H1 (cell line): ENCODE data around the gene RDH12. TPM values are rescaled to one million over a fixed set of nuclear protein-coding genes. Genes with fewer than 3 reads are reported as not detected.

Source experiments
- CTCF ChIA-PET: fragments of 300-600 bp; sonication (Branson Sonifier 250); formaldehyde crosslinking; loops from one replicate; lab custom pipeline; 2021; ENCODE audit not compliant: partially characterized antibody; lab: Charles Lee
- POLR2A ChIA-PET: fragments of 300-600 bp; sonication (Branson Sonifier 250); formaldehyde crosslinking; loops from one replicate; lab custom pipeline; 2021; ENCODE audit warnings: inconsistent platforms; ENCODE audit not compliant: partially characterized antibody; lab: Charles Lee
- DNase-seq, 2 experiments: peaks; one replicate each; pipeline versions ENCODE4 v3.0.0 to v3.0.0-alpha.2; 2010 to 2022; ENCODE audit warnings: low spot score in 2 of 2, low read depth in 1 of 2, mixed read lengths in 1 of 2
- FAIRE-seq: peaks from 2 replicates; lab custom pipeline; 2011; peaks lifted over from hg19 to GRCh38; lab: Jason Lieb, UNC
- H2AFZ ChIP-seq: 2 replicates; pipeline ENCODE4 v1.8.1; 2012; ENCODE audit warnings: low read length, inconsistent platforms
- H2AK5ac ChIP-seq: 2 replicates; pipeline ENCODE4 v1.6.1; 2013; ENCODE audit warnings: low read depth, low read length
- H2BK120ac ChIP-seq: replicated peaks from 2 replicates; pipeline ENCODE3; 2013; ENCODE audit warnings: low read depth, low read length, inconsistent platforms
- H2BK12ac ChIP-seq: 2 replicates; pipeline ENCODE4 v1.6.1; 2013; ENCODE audit warnings: low read depth, low read length
- H2BK15ac ChIP-seq: 2 replicates; pipeline ENCODE4 v1.6.1; 2013; ENCODE audit warnings: low read length
- H2BK20ac ChIP-seq: 2 replicates; pipeline ENCODE4 v1.6.1; 2013; ENCODE audit warnings: low read length
- H2BK5ac ChIP-seq: 2 replicates; pipeline ENCODE4 v1.6.1; 2013; ENCODE audit warnings: low read depth, low read length
- H3K14ac ChIP-seq: 2 replicates; pipeline ENCODE4 v1.6.1; 2013; ENCODE audit warnings: inconsistent platforms; ENCODE audit not compliant: insufficient read length
- H3K18ac ChIP-seq: 2 replicates; pipeline ENCODE4 v1.6.1; 2013; ENCODE audit warnings: low read length; ENCODE audit errors: extremely low read depth
- H3K23ac ChIP-seq: 2 replicates; pipeline ENCODE4 v1.6.1; 2013; ENCODE audit warnings: inconsistent platforms; ENCODE audit not compliant: insufficient read length
- H3K23me2 ChIP-seq: 2 replicates; pipeline ENCODE4 v1.6.1; 2013; ENCODE audit warnings: low read depth, low read length
- H3K27ac ChIP-seq: 2 replicates; pipeline ENCODE4 v1.6.1; 2011; ENCODE audit warnings: low read depth, low read length, inconsistent platforms
- H3K27me3 ChIP-seq, 4 experiments: replicated peaks in 1 of 4; 1 replicate in 1 of 4; 2 replicates in 3 of 4; pipeline versions ENCODE4 v1.6.1 to v1.8.1; 2011 to 2013; ENCODE audit warnings: low read length in 3 of 4, mild to moderate bottlenecking in 3 of 4, inconsistent platforms in 2 of 4, mixed read lengths in 2 of 4, moderate library complexity in 1 of 4; ENCODE audit not compliant: control insufficient read depth in 3 of 4, insufficient read depth in 3 of 4; ENCODE audit errors: extremely low read depth in 1 of 4
- H3K36me3 ChIP-seq, 4 experiments: 2 replicates each; pipeline versions ENCODE4 v1.6.1 to v1.8.1; 2011 to 2013; ENCODE audit warnings: mild to moderate bottlenecking in 4 of 4, low read length in 3 of 4, moderate library complexity in 2 of 4, control low read depth in 1 of 4, inconsistent platforms in 1 of 4; ENCODE audit not compliant: insufficient read depth in 4 of 4, control insufficient read depth in 2 of 4
- H3K4ac ChIP-seq: replicated peaks from 2 replicates; pipeline ENCODE3; 2013; ENCODE audit warnings: low read length, low read depth, mixed read lengths, inconsistent platforms; ENCODE audit not compliant: insufficient read length
- H3K4me1 ChIP-seq, 4 experiments: replicated peaks in 1 of 4; 1 replicate in 1 of 4; 2 replicates in 3 of 4; pipeline versions ENCODE4 v1.6.1 to v1.8.1; 2011 to 2013; ENCODE audit warnings: low read length in 3 of 4, inconsistent platforms in 2 of 4, mixed read lengths in 1 of 4; ENCODE audit not compliant: insufficient read depth in 4 of 4, control insufficient read depth in 3 of 4
- H3K4me2 ChIP-seq, 2 experiments: 2 replicates each; pipeline versions ENCODE4 v1.6.1 to v1.8.1; 2011 to 2013; ENCODE audit warnings: low read depth in 2 of 2, low read length in 2 of 2, control low read depth in 1 of 2, inconsistent platforms in 1 of 2, mild to moderate bottlenecking in 1 of 2; ENCODE audit not compliant: insufficient read depth in 1 of 2
- H3K4me3 ChIP-seq, 4 experiments: fragments of 200-600, 300-600 bp in 1 of 4; sonication (generic), shearing (Covaris generic), sonication (Bioruptor Twin) in 1 of 4; 2 replicates each; pipeline versions ENCODE4 v1.5.1 to v1.8.1; 2011 to 2016; ENCODE audit warnings: low read length in 4 of 4, low read depth in 3 of 4, control low read depth in 2 of 4, inconsistent platforms in 2 of 4, mild to moderate bottlenecking in 2 of 4, mixed read lengths in 1 of 4, moderate library complexity in 1 of 4; ENCODE audit not compliant: insufficient read depth in 2 of 4; ENCODE audit errors: extremely low read depth in 1 of 4
- H3K56ac ChIP-seq: replicated peaks from 2 replicates; pipeline ENCODE3; 2013; ENCODE audit warnings: low read depth, mild to moderate bottlenecking, mixed read lengths, low read length, inconsistent platforms; ENCODE audit not compliant: insufficient read length
- H3K79me1 ChIP-seq: 2 replicates; pipeline ENCODE4 v1.6.1; 2013; ENCODE audit warnings: low read depth, low read length, control low read depth
- H3K79me2 ChIP-seq, 2 experiments: 2 replicates each; pipeline versions ENCODE4 v1.6.1 to v1.8.1; 2012 to 2013; ENCODE audit warnings: low read length in 2 of 2, mild to moderate bottlenecking in 2 of 2, inconsistent platforms in 1 of 2; ENCODE audit not compliant: insufficient read depth in 2 of 2, control insufficient read depth in 1 of 2
- H3K9ac ChIP-seq, 4 experiments: replicated peaks in 1 of 4; 1 replicate in 1 of 4; 2 replicates in 3 of 4; pipeline versions ENCODE4 v1.6.1 to v1.8.1; 2011 to 2013; ENCODE audit warnings: low read depth in 3 of 4, low read length in 3 of 4, control low read depth in 2 of 4, mild to moderate bottlenecking in 2 of 4, moderate library complexity in 2 of 4, inconsistent platforms in 1 of 4; ENCODE audit errors: extremely low read depth in 1 of 4
- H3K9me3 ChIP-seq, 2 experiments: 2 replicates each; pipeline versions ENCODE4 v1.6.1 to v1.8.1; 2012 to 2013; ENCODE audit warnings: mild to moderate bottlenecking in 2 of 2, moderate library complexity in 2 of 2, control low read depth in 1 of 2, inconsistent platforms in 1 of 2, low read depth in 1 of 2, low read length in 1 of 2, mixed read lengths in 1 of 2; ENCODE audit not compliant: insufficient read depth in 2 of 2
- H4K20me1 ChIP-seq, 2 experiments: replicated peaks in 1 of 2; 2 replicates each; pipeline versions ENCODE3 to v1.8.1; 2011 to 2013; ENCODE audit warnings: inconsistent platforms in 2 of 2, low read length in 2 of 2, mild to moderate bottlenecking in 1 of 2; ENCODE audit not compliant: insufficient read depth in 2 of 2, control insufficient read depth in 1 of 2
- H4K5ac ChIP-seq: 2 replicates; pipeline ENCODE4 v1.6.1; 2013; ENCODE audit warnings: low read length, low read depth, mixed read lengths, inconsistent platforms; ENCODE audit not compliant: insufficient read length
- H4K8ac ChIP-seq: 2 replicates; pipeline ENCODE4 v1.8.0; 2013; ENCODE audit warnings: mild to moderate bottlenecking, moderate library complexity, low read length, inconsistent platforms; ENCODE audit not compliant: insufficient read depth; ENCODE audit errors: extremely low read depth
- H4K91ac ChIP-seq: replicated peaks from 2 replicates; pipeline ENCODE3; 2013; ENCODE audit warnings: low read length, mixed read lengths, inconsistent platforms; ENCODE audit not compliant: insufficient read length
- BRCA1 ChIP-seq: IDR thresholded peaks from 2 replicates; pipeline ENCODE4 v1.6.1; 2012; ENCODE audit warnings: low read depth, low read length, improper control_type of control experiment
- CTBP2 ChIP-seq: IDR thresholded peaks from 2 replicates; pipeline ENCODE4 v1.7.0; 2011; ENCODE audit warnings: borderline replicate concordance, mild to moderate bottlenecking, moderate library complexity, mixed read lengths, low read length; ENCODE audit not compliant: insufficient read depth, insufficient read length
- GABPA ChIP-seq: IDR thresholded peaks from 2 replicates; pipeline ENCODE4 v1.6.1; 2011; ENCODE audit warnings: mild to moderate bottlenecking, low read length, moderate library complexity, borderline replicate concordance; ENCODE audit not compliant: insufficient read depth
- GTF2F1 ChIP-seq: IDR thresholded peaks from 2 replicates; pipeline ENCODE4 v1.6.1; 2012; ENCODE audit warnings: low read depth, low read length, improper control_type of control experiment, borderline replicate concordance
- KDM1A ChIP-seq: fragments of 200-600, 300-600 bp; sonication (generic); IDR thresholded peaks from 2 replicates; pipeline ENCODE4 v1.7.1; 2016; ENCODE audit warnings: mild to moderate bottlenecking, low read length, borderline replicate concordance
- NRF1 ChIP-seq: IDR thresholded peaks from 2 replicates; pipeline ENCODE4 v1.6.1; 2011; ENCODE audit warnings: mild to moderate bottlenecking, low read depth, low read length, improper control_type of control experiment
- PHF8 ChIP-seq: fragments of 200-600 bp; sonication (generic); conservative IDR thresholded peaks from 2 replicates; pipeline ENCODE4 v1.7.1; 2012; ENCODE audit warnings: low read depth, mild to moderate bottlenecking, inconsistent platforms, low read length, moderate library complexity
- POLR2AphosphoS5 ChIP-seq: IDR thresholded peaks from 2 replicates; pipeline ENCODE4 v1.6.1; 2011; ENCODE audit warnings: low read depth, low read length
- TEAD4 ChIP-seq: IDR thresholded peaks from 2 replicates; pipeline ENCODE4 v1.6.1; 2012; ENCODE audit warnings: low read depth, low read length, inconsistent platforms, mixed read lengths
- YY1 ChIP-seq: IDR thresholded peaks from 2 replicates; pipeline ENCODE4 v1.6.1; 2011; ENCODE audit warnings: low read depth, mild to moderate bottlenecking, low read length
- WGBS, 2 experiments: shearing (Covaris generic) in 1 of 2; methylation state at CpG; one replicate each; pipeline versions ENCODE4 v1.1.6 to v1.1.7; 2013 to 2015; ENCODE audit warnings: low lambda C conversion rate in 2 of 2, mixed read lengths in 2 of 2, inconsistent platforms in 1 of 2, low coverage in 1 of 2, missing lambda C conversion rate in 1 of 2; ENCODE audit not compliant: insufficient replicate concordance in 2 of 2, insufficient coverage in 1 of 2, insufficient read length in 1 of 2; ENCODE audit errors: extremely low coverage in 1 of 2, missing lambda C conversion rate in 1 of 2; 5-methylcytosine and 5-hydroxymethylcytosine counted together
- polyA plus RNA-seq, 7 experiments: library from polyadenylated mRNA; depleted of rRNA in 3 of 7; stranded (reverse) in 5 of 7; unstranded in 2 of 7; fragments of >200 nt in 5 of 7; fragments of 200-250 nt in 2 of 7; gene quantifications; 1 replicate in 5 of 7; 2 replicates in 1 of 7; 4 replicates in 1 of 7; pipeline versions ENCODE4 v1.2.1 to v1.2.3, GENCODE V29; 2011 to 2013; ENCODE audit warnings: missing spikeins in 2 of 7, mixed read lengths in 2 of 7
- total RNA-seq: library from RNA; stranded (reverse); fragmentation: NEBNext Ultra II Directional; extraction: Animal tissue kit (Norgen Biotek cat#: 25700); gene quantifications from 2 replicates; pipeline ENCODE4 v1.2.1, GENCODE V29; 2021

Gene RDH12
- total and polyA plus RNA-seq, 2 of the 8 experiments (the other 6 are each of a cell fraction or from before 2014, with no cell fraction given): 1.2 to 1.5 TPM

DNA sequence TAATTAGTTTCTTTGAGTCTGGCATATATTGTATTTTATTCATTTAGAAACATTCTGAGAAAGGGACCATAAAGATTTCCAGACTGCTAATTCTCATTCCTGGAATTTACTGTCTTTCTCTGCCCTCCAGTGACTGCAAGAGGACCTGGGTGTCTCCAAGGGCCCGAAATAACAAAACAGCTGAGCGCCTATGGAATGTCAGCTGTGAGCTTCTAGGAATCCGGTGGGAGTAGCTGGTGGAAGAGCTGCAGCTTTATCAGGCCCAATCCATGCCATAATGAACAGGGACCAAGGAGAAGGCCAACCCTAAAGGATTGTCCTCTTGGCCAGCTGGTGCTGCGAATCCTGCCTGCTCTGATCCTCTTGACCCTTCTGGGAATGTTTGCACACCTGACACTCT lies 31.9 kb downstream of the RDH12 start:
- Histone ChIP-seq H2BK12ac (no peak overlapping the region), H3K18ac (no peak overlapping the region), H2BK15ac (peak overlapping the region; percentile 8; the same call in 1 of the 2 replicates), H3K56ac (no peak overlapping the region), H2AFZ (no peak overlapping the region), H4K20me1 (no peaks in the 10 kb centered on the region), H3K9ac (no peak overlapping the region), H3K14ac (no peak overlapping the region), H4K91ac (no peak overlapping the region), H3K79me2 (no peaks in the 10 kb centered on the region), H2AK5ac (no peak overlapping the region), H2BK5ac (no peak overlapping the region), H2BK120ac (no peak overlapping the region), H3K36me3 (no peaks in the 10 kb centered on the region), H3K79me1 (no peaks in the 10 kb centered on the region), H4K8ac (peak overlapping the region; percentile 31; the same call in 1 of the 2 replicates), H3K27me3 (no peaks in the 10 kb centered on the region), H3K27ac (no peak overlapping the region), H4K5ac (no peak overlapping the region), H3K23me2 (no peaks in the 10 kb centered on the region), H2BK20ac (no peak overlapping the region), H3K4me2 (no peak overlapping the region), H3K4ac (no peak overlapping the region), H3K23ac (no peak overlapping the region)
- CTCF ChIA-PET: interaction anchor here (2.5 kb wide), 1 partner anchor 15 kb away, joined by 9 read pairs; no protein-coding TSS in a partner anchor
- WGBS, 2 experiments: 87% methylated on average over 4 of the region's 4 CpGs; no CpG with 5 or more reads in 1 of the 2 experiments
- DNase-seq: no peak
- no peak for FAIRE-seq
- TF ChIP-seq GTF2F1: no peak
- TF ChIP-seq PHF8: no peak
- TF ChIP-seq TEAD4: no peak
- no peak for TF ChIP-seq POLR2AphosphoS5
- no peak for TF ChIP-seq YY1
- no peak for TF ChIP-seq CTBP2
- TF ChIP-seq GABPA: no peak
- no peak for TF ChIP-seq KDM1A
- no peak for TF ChIP-seq NRF1
- no peak for TF ChIP-seq BRCA1
- TF ChIP-seq, all 59 proteins: peak for 0
- Histone ChIP-seq H3K4me3 (no peak overlapping the region), H3K4me1 (peaks cover 1 to 11% (median 5%) of the 10 kb centered on the region in 4 experiments; a peak in 5 of 7 replicates), H3K9me3 (no peaks in the 10 kb centered on the region)
- POLR2A ChIA-PET: interaction anchor here (1.0 kb wide), 1 partner anchor 11 kb away, joined by 3 read pairs; no protein-coding TSS in a partner anchor
